GM18508 (cell line): Measurements from ENCODE around the gene PRKG1.

Experiments used
- ATAC-seq: cut with Tn5 transposase; IDR thresholded peaks from one replicate; pipeline ENCODE4 v1.9.1; 2021; ENCODE audit warnings: moderate number of reproducible peaks; ENCODE audit not compliant: insufficient read depth, unreplicated experiment

Gene PRKG1

GRCh38 chr10:51608211-51608610, 533.9 kb downstream of the PRKG1 start:
- no peak for ATAC-seq

- ATAC-seq, result no peak
Observed at GRCh38 chr10:51615764-51616298, 541.5 kb downstream of the PRKG1 start.

GRCh38 chr10:51617576-51618235, 543.4 kb downstream of the PRKG1 start:
- ATAC-seq, result no peak

GRCh38 chr10:51619365-51619764, 545.1 kb downstream of the PRKG1 start:
- ATAC-seq, result no peak

DNA sequence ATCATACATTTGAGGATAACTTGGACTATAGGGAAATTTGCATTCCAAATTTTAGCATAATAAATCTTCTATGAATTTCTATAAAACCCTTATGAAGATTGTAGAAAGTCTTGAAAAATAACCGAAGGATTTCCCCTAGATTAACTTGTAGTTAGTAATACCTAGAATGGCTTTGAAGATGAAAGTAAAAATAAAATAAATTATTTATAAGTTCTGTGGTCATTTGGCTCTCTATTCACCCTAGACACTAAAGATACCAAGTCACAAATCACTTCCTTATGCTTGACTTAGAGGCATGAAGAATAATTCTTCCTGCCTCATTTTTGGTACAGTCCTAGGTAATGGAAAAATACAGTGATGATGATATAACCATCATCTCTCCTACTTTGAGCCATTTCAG, 545.8 kb downstream of the PRKG1 start:
- peak; percentile 54 for ATAC-seq

- ATAC-seq, result no peak
Observed at GRCh38 chr10:51624013-51624412, 549.7 kb downstream of the PRKG1 start.

DNA sequence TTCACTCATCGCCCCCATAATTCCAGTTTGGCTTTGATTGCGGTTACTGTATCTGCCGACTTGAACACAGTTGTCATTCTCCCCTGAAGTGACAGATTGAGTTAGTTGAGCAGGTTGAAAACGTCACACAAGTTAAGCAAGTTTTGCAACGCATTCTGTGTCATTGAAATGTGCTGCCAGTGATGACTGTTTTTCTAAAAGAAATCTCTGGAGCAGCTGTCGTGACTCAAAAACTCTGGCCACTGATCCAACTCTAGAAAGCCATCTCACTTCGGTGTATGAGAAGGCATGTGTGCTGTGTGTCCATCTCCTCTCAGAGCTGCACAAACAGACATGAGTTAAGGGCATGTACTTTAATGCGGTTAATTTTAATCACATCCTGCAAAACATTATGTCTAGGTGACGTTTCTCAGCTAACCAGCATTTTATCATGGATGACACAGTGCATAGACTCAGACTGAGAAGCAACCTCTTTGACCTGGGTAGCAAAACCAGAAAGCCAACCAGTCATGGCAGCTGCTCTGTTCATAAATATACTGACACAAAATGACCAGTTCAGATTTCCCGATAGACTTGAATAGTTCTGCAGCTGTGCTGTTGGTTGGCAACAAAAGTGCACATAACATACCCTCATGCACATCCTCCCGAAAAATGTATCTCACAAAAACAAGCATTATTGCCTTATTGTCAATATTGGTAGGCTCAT, 555.8 kb downstream of the PRKG1 start:
- no peak for ATAC-seq

GRCh38 chr10:51630640-51631005, 556.3 kb downstream of the PRKG1 start:
- no peak for ATAC-seq

- ATAC-seq, result no peak
Observed at GRCh38 chr10:51635436-51635835, 561.1 kb downstream of the PRKG1 start.

DNA sequence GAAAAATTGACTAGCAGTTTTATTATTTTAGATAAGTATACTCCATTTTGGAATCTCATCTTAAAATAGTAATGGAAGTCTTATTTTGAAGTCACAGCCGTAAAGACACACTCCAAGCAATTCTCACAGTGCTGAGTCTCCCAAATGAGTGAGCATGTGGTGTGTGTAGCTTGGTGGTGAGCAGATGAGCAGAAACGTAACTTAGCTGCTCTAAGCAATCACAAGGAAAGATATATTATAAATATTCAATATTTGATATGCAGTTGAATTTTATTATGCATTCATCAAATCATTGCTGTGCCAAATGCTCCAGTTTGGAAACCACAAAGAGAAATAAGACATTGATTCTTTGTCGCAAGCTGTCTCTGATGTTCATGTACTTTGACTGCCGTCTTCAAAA, 563.9 kb downstream of the PRKG1 start:
- ATAC-seq, result no peak

DNA sequence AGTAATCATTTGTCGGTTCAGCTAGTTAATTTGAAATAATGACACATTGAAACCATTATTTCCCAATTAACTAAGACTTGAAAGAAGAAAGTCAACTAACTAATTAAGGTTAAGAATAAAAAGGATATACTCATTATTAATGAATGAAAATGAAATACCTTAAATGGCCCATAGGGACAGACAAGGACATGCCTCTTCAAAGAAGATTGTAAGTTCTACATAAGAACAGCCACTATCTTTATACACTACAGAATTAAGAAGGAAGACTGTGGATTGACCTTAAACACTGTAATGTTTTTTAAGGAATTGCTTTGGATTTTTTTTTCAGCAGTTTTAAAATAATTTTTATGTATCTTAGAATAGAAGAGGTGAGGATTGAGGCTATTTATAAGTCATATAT, 564.5 kb downstream of the PRKG1 start:
- ATAC-seq, result no peak

- ATAC-seq, result no peak
Observed at GRCh38 chr10:51640120-51640819, 566.0 kb downstream of the PRKG1 start.

DNA sequence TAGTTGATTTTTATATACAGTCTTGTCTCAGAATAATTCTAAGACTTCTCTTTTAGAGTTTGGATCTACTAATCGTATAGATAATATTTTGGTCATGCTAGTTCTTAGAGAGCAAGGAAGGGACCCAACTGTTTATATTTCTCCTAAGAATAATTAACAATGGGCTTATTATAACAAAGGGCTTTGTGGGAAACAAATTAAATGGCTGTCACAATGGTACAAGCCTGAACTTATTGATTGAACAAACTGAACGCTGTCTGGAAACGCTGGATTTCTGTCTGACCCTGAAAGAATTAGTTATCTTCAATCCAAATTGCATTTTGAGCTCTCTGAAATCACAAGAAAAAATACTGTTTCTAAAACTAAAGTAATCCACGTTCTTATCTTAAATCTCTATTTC, 568.3 kb downstream of the PRKG1 start:
- no peak for ATAC-seq

- no peak for ATAC-seq
Observed at GRCh38 chr10:51643734-51644133, 569.4 kb downstream of the PRKG1 start.

- ATAC-seq, result no peak
Observed at GRCh38 chr10:51649064-51649463, 574.8 kb downstream of the PRKG1 start.

- ATAC-seq, result no peak
Observed at GRCh38 chr10:51651063-51651462, 576.8 kb downstream of the PRKG1 start.

GRCh38 chr10:51653025-51653424, 578.7 kb downstream of the PRKG1 start:
- ATAC-seq, result no peak

DNA sequence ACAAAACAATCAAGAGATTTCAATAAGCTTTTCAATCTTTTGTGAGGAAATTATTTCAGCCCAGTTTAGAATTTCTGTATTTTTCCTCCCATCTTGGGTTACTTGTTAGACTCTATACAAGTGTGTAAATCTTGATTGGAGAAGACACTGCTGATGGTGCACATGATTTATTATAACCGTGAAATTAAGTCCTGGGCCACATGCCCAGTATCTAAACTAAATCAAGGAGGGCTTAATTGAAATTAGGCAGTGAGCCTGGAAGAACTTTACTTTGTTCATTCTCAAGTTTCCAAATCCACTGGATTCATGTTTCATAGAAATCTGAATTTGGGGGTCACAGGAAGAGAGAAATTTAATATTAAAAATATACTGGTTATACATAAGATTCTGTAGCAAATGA, 580.6 kb downstream of the PRKG1 start:
- ATAC-seq, result no peak

DNA sequence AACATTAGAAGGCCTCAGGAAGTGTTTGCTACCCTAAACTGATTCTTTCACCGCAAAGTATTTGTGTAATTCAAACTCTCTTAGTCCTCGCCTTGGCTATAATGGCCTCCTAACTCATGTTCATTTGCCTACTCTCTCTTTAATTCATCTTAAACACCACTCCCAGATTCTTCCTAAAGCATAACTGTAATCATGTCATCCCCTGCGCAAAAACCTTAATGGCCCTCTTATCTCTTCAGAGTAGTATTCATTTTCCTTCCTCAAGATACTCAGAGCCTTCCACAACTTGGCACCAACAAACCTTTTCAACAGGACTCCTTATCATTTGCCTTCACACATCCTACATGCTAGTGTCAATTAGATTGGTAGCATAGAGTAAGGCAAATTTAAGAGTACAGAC, 582.2 kb downstream of the PRKG1 start:
- ATAC-seq, result no peak

GRCh38 chr10:51658000-51658399, 583.7 kb downstream of the PRKG1 start:
- ATAC-seq, result no peak

DNA sequence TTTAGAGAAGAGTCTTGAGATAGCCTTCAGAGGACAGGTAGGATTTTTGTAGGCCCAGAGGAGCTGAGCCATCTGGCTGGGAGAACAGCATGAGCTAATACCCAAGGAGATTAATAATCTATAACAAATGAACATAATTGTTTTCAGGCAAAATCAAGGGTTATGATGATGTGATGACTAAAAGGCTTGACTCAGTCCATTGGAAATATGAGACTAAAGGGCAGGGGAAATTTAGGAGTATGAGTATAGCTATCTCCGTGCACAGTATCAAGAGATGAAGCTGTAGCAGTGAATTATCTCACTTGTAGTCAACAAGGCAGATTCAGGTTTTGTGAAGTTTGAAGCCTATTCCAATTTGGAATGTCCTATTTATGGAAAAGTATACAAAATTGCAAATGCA, 585.1 kb downstream of the PRKG1 start:
- no peak for ATAC-seq
